GM19025 (cell line): ENCODE measurements around the gene CLSTN2.

ENCODE experiments used
- ATAC-seq: cut with Tn5 transposase; IDR thresholded peaks from one replicate; pipeline ENCODE4 v1.9.1; 2021; ENCODE audit warnings: mild to moderate bottlenecking, low read depth, moderate library complexity; ENCODE audit not compliant: unreplicated experiment

The CLSTN2 gene

GRCh38 chr3:139940622-139941021, 5.6 kb downstream of the CLSTN2 start:
- no peak for ATAC-seq

- ATAC-seq: no peak
These were observed 6.6 kb downstream of the CLSTN2 start for GRCh38 chr3:139941580-139941979.

GRCh38 chr3:139944256-139944910, 9.4 kb downstream of the CLSTN2 start:
- ATAC-seq: no peak

- ATAC-seq: no peak
These were observed 10.4 kb downstream of the CLSTN2 start for GRCh38 chr3:139945386-139945785.

- no peak for ATAC-seq
These were observed 11.0 kb downstream of the CLSTN2 start for GRCh38 chr3:139945942-139946341.

- no peak for ATAC-seq
These were observed 13.5 kb downstream of the CLSTN2 start for GRCh38 chr3:139948467-139948866.

- no peak for ATAC-seq
These were observed 13.9 kb downstream of the CLSTN2 start for GRCh38 chr3:139948898-139949297.

- ATAC-seq: no peak
These were observed 18.3 kb downstream of the CLSTN2 start for GRCh38 chr3:139953131-139953910.

- no peak for ATAC-seq
These were observed 19.3 kb downstream of the CLSTN2 start for GRCh38 chr3:139954146-139954860.

GRCh38 chr3:139957844-139958243, 22.9 kb downstream of the CLSTN2 start:
- no peak for ATAC-seq

- no peak for ATAC-seq
These were observed 34.4 kb downstream of the CLSTN2 start for GRCh38 chr3:139969386-139969785.

- ATAC-seq: no peak
These were observed 35.5 kb downstream of the CLSTN2 start for GRCh38 chr3:139970526-139970925.

- ATAC-seq: no peak
These were observed 39.9 kb downstream of the CLSTN2 start for GRCh38 chr3:139974809-139975425.

GRCh38 chr3:139975594-139976365, 40.8 kb downstream of the CLSTN2 start:
- no peak for ATAC-seq

- no peak for ATAC-seq
These were observed 44.0 kb downstream of the CLSTN2 start for GRCh38 chr3:139978966-139979365.

- ATAC-seq: no peak
These were observed 45.0 kb downstream of the CLSTN2 start for GRCh38 chr3:139979991-139980390.

- ATAC-seq: no peak
These were observed 47.4 kb downstream of the CLSTN2 start for GRCh38 chr3:139982404-139982803.

GRCh38 chr3:139985576-139985975, 50.6 kb downstream of the CLSTN2 start:
- no peak for ATAC-seq

GRCh38 chr3:139987908-139988307, 52.9 kb downstream of the CLSTN2 start:
- ATAC-seq: no peak

- no peak for ATAC-seq
These were observed 53.6 kb downstream of the CLSTN2 start for GRCh38 chr3:139988472-139989156.
